Upper lobe of left lung (tissue), 4 donors: ENCODE data around the gene KRTAP4-8.
"Not testable (repeated sequence)": the region's sequence is repeated elsewhere in the genome, so short reads cannot be mapped to it uniquely, and the experiment has no call there.

Source experiments
- CTCF ChIP-seq, 6 experiments: fragments of 450-650 bp in 4 of 6; fragments of 200-600 bp in 2 of 6; sonication (generic) in 2 of 6; IDR thresholded peaks; one replicate each; pipeline ENCODE4 v1.5.1; 2016 to 2019; ENCODE audit warnings: antibody characterized with exemption in 6 of 6
- POLR2A ChIP-seq, 4 donors: fragments of 450-650 bp; IDR thresholded peaks; one replicate each; pipeline ENCODE4 v1.5.1; 2016 to 2017; ENCODE audit warnings: antibody characterized with exemption in 4 of 4, mild to moderate bottlenecking in 2 of 4
- POLR2AphosphoS5 ChIP-seq, 2 donors: sonication (generic); formaldehyde crosslinking; IDR thresholded peaks; one replicate each; pipeline ENCODE4 v1.5.1; 2017; ENCODE audit warnings: antibody characterized with exemption in 2 of 2

- not testable (repeated sequence) for TF ChIP-seq POLR2A, CTCF, POLR2AphosphoS5 (IDR thresholded peaks at IDR 0.05)
Measured at GRCh38 chr17:41108728-41109386, 10.9 kb upstream of the KRTAP4-8 start.
